Endothelial cell of umbilical vein (primary cell): ENCODE measurements around the gene SLAMF8. TPM values are rescaled to one million over a fixed set of nuclear protein-coding genes. Genes with fewer than 3 reads are reported as not detected.

ENCODE experiments used
- BruUV-seq: library from RNA; stranded (reverse); fragments of 400-500 nt; replicated peaks from 2 replicates; lab custom pipeline; 2021; lab: Mats Ljungman, UMichigan
- CTCF ChIA-PET: fragments of 300-600, 350-600 bp; sonication (Branson Sonifier 250); formaldehyde crosslinking; loops from one replicate; lab custom pipeline; 2021; ENCODE audit warnings: antibody characterized with exemption, inconsistent platforms; lab: Charles Lee
- POLR2A ChIA-PET: fragments of 300-600, 350-600 bp; sonication (Branson Sonifier 250); formaldehyde crosslinking; loops from one replicate; lab custom pipeline; 2021; ENCODE audit warnings: antibody characterized with exemption, inconsistent platforms; lab: Charles Lee
- DNase-seq: peaks from one replicate; pipeline ENCODE4 v3.0.0-alpha.2; 2011; ENCODE audit warnings: low read depth, low spot score
- FAIRE-seq: peaks from 2 replicates; lab custom pipeline; 2011; peaks lifted over from hg19 to GRCh38; lab: Jason Lieb, UNC
- H2AFZ ChIP-seq: 2 replicates; pipeline ENCODE4 v1.6.0; 2012; ENCODE audit warnings: low read depth, low read length, control low read depth, inconsistent platforms
- H3K27ac ChIP-seq: 2 replicates; pipeline ENCODE4 v1.5.1; 2011; ENCODE audit warnings: low read depth, mild to moderate bottlenecking, control low read depth, low read length, moderate library complexity; ENCODE audit not compliant: insufficient read depth
- H3K27me3 ChIP-seq, 2 experiments: 2 replicates each; pipeline versions ENCODE4 v1.6.0 to v1.6.1; 2011; ENCODE audit warnings: low read length in 2 of 2, mixed read lengths in 1 of 2; ENCODE audit not compliant: control insufficient read depth in 2 of 2, insufficient read depth in 2 of 2
- H3K36me3 ChIP-seq, 2 experiments: 2 replicates in 1 of 2; 3 replicates in 1 of 2; pipeline ENCODE4 v1.5.1; 2011; ENCODE audit warnings: low read length in 2 of 2, mild to moderate bottlenecking in 1 of 2, moderate library complexity in 1 of 2; ENCODE audit not compliant: control insufficient read depth in 2 of 2, insufficient read depth in 2 of 2; ENCODE audit errors: extremely low read depth in 1 of 2
- H3K4me1 ChIP-seq: 3 replicates; pipeline ENCODE4 v1.5.1; 2011; ENCODE audit warnings: mild to moderate bottlenecking, low read length; ENCODE audit not compliant: control insufficient read depth, insufficient read depth; ENCODE audit errors: extremely low read depth
- H3K4me2 ChIP-seq: 2 replicates; pipeline ENCODE4 v1.6.1; 2011; ENCODE audit warnings: low read length, control low read depth, mixed read lengths; ENCODE audit not compliant: insufficient read depth
- H3K4me3 ChIP-seq, 3 experiments: fragments of 200-600 bp in 1 of 3; sonication (generic), shearing (Covaris generic) in 1 of 3; replicated peaks in 1 of 3; 2 replicates each; pipeline ENCODE4 v1.5.1; 2011 to 2016; ENCODE audit warnings: control low read depth in 3 of 3, low read length in 3 of 3, mild to moderate bottlenecking in 2 of 3, inconsistent platforms in 1 of 3, low read depth in 1 of 3, moderate library complexity in 1 of 3; ENCODE audit not compliant: insufficient read depth in 1 of 3
- H3K79me2 ChIP-seq: 2 replicates; pipeline ENCODE4 v1.6.0; 2012; ENCODE audit warnings: low read length, inconsistent platforms; ENCODE audit not compliant: control insufficient read depth, insufficient read depth
- H3K9ac ChIP-seq: replicated peaks from 2 replicates; pipeline ENCODE3; 2011; ENCODE audit warnings: low read length, control low read depth; ENCODE audit not compliant: insufficient read depth; ENCODE audit errors: extremely low read depth
- H3K9me1 ChIP-seq: replicated peaks from 3 replicates; pipeline ENCODE4 v1.6.0; 2011; ENCODE audit warnings: mild to moderate bottlenecking, low read length; ENCODE audit not compliant: control insufficient read depth, insufficient read depth; ENCODE audit errors: extremely low read depth
- H3K9me3 ChIP-seq: replicated peaks from 2 replicates; pipeline ENCODE4 v1.5.1; 2012; ENCODE audit warnings: low read length, inconsistent platforms; ENCODE audit not compliant: control insufficient read depth, insufficient read depth
- H4K20me1 ChIP-seq: replicated peaks from 2 replicates; pipeline ENCODE3; 2011; ENCODE audit warnings: mild to moderate bottlenecking, low read length; ENCODE audit not compliant: control insufficient read depth, insufficient read depth; ENCODE audit errors: extremely low read depth
- EZH2 ChIP-seq: IDR thresholded peaks from 2 replicates; pipeline ENCODE4 v1.6.1; 2012; ENCODE audit warnings: borderline replicate concordance, low read depth, mild to moderate bottlenecking, moderate library complexity, low read length, inconsistent platforms; ENCODE audit not compliant: severe bottlenecking
- FOS ChIP-seq: IDR thresholded peaks from 2 replicates; pipeline ENCODE4 v1.6.1; 2011; ENCODE audit warnings: mild to moderate bottlenecking, low read length, moderate library complexity, borderline replicate concordance; ENCODE audit not compliant: insufficient read depth
- GATA2 ChIP-seq: IDR thresholded peaks from 2 replicates; pipeline ENCODE4 v1.7.0; 2011; ENCODE audit warnings: low read depth, mild to moderate bottlenecking, moderate library complexity, mixed read lengths, low read length; ENCODE audit not compliant: insufficient read length, insufficient read depth
- JUN ChIP-seq: IDR thresholded peaks from 2 replicates; pipeline ENCODE4 v1.6.1; 2011; ENCODE audit warnings: borderline replicate concordance, low read depth; ENCODE audit not compliant: insufficient read length, insufficient read depth
- MAX ChIP-seq: IDR thresholded peaks from 2 replicates; pipeline ENCODE4 v1.6.1; 2011; ENCODE audit not compliant: insufficient read depth, insufficient read length
- MYC ChIP-seq: IDR thresholded peaks from one replicate; pipeline ENCODE4 v1.6.1; 2011; ENCODE audit warnings: mild to moderate bottlenecking, low read depth, low read length
- POLR2A ChIP-seq: IDR thresholded peaks from 2 replicates; pipeline ENCODE4 v1.6.1; 2012; ENCODE audit warnings: low read depth, mild to moderate bottlenecking, control low read depth, low read length
- POLR2AphosphoS5 ChIP-seq: IDR thresholded peaks from 2 replicates; pipeline ENCODE4 v1.6.1; 2012; ENCODE audit warnings: low read depth, mild to moderate bottlenecking, control low read depth, low read length, moderate library complexity; ENCODE audit not compliant: insufficient read depth
- dilution Hi-C: fragments of 300-500 bp; cut with MboI; formaldehyde crosslinking; loops from one replicate; pipeline ENCODE4 v1.15.0; 2019; ENCODE audit warnings: low sequenced_read_pairs; ENCODE audit not compliant: extremely low pct_ligation_motif_present
- intact Hi-C: fragments of 100-400 bp; cut with micrococcal nuclease; formaldehyde crosslinking; loops from one replicate; pipeline ENCODE4 v1.10.0; 2022
- polyA plus RNA-seq, 4 experiments: library from polyadenylated mRNA; depleted of rRNA in 3 of 4; stranded (reverse) in 3 of 4; unstranded in 1 of 4; fragments of >200 nt; gene quantifications; 2 replicates each; pipeline versions ENCODE4 v1.2.1 to v1.2.3, GENCODE V29; 2011 to 2012; ENCODE audit warnings: missing spikeins in 1 of 4
- total RNA-seq: library from RNA; stranded (reverse); gene quantifications from 2 replicates; pipeline ENCODE4 v1.2.3, GENCODE V29; 2021
- TF ChIP-seq, protein P1 (sequence below), 2 donors: IDR thresholded peaks; 1 replicate in 1 of 2; 2 replicates in 1 of 2; pipeline ENCODE4 v1.5.1; 2011; ENCODE audit warnings: low read length in 2 of 2, mild to moderate bottlenecking in 2 of 2, moderate library complexity in 2 of 2, control low read depth in 1 of 2, inconsistent platforms in 1 of 2, low read depth in 1 of 2; ENCODE audit not compliant: insufficient read depth in 1 of 2; ENCODE audit errors: extremely low read depth in 1 of 2

Gene SLAMF8
- total and polyA plus RNA-seq, 2 donors (not counting 3 experiments of a cell fraction or from before 2014, with no cell fraction given), result not detected

DNA sequence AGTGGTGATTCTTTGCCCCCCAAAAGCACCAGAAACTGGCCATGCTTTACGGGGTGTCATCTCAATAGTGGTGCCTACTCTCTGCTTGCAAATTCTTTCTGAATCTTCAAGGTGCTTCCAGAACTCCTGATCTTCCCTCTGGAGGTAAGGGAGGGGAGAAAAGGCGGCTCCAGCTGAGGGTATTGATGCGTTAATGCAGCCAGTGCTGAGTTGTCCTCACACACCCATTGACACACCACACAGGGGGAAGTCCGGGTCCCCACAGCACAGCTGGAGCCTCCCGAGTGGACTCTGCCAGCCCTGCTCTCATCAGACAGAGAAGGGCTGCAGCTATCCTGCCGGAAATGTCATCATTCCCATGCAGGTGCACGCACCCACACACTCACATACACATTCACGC, 34.5 kb downstream of the SLAMF8 start:
- FAIRE-seq (no peak), DNase-seq (no peak)
- Histone ChIP-seq H3K36me3 (no peaks in the 10 kb centered on the region), H3K79me2 (no peaks in the 10 kb centered on the region), H4K20me1 (no peaks in the 10 kb centered on the region), H3K9ac (no peak overlapping the region), H3K4me2 (no peak overlapping the region), H3K27me3 (no peaks in the 10 kb centered on the region), H3K9me1 (no peaks in the 10 kb centered on the region), H2AFZ (no peak overlapping the region), H3K4me1 (no peaks in the 10 kb centered on the region), H3K27ac (no peak overlapping the region), H3K4me3 (no peak overlapping the region), H3K9me3 (no peaks in the 10 kb centered on the region)
- intact Hi-C loops (no loop called here), dilution Hi-C loops (no loop called here)
- ChIA-PET POLR2A (no interaction called here), CTCF (no interaction called here)
- BruUV-seq, result no TSS peak
- TF ChIP-seq JUN, result no peak
- no peak for TF ChIP-seq FOS
- TF ChIP-seq MYC, result no peak
- TF ChIP-seq, protein P1, sequence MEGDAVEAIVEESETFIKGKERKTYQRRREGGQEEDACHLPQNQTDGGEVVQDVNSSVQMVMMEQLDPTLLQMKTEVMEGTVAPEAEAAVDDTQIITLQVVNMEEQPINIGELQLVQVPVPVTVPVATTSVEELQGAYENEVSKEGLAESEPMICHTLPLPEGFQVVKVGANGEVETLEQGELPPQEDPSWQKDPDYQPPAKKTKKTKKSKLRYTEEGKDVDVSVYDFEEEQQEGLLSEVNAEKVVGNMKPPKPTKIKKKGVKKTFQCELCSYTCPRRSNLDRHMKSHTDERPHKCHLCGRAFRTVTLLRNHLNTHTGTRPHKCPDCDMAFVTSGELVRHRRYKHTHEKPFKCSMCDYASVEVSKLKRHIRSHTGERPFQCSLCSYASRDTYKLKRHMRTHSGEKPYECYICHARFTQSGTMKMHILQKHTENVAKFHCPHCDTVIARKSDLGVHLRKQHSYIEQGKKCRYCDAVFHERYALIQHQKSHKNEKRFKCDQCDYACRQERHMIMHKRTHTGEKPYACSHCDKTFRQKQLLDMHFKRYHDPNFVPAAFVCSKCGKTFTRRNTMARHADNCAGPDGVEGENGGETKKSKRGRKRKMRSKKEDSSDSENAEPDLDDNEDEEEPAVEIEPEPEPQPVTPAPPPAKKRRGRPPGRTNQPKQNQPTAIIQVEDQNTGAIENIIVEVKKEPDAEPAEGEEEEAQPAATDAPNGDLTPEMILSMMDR (IDR thresholded peaks at IDR 0.05; ENCODE audit: extremely low read depth in 1 of 2, insufficient read depth in 1 of 2, low read depth in 1 of 2, low read length in 2 of 2), result no peak
- no peak for TF ChIP-seq GATA2
- TF ChIP-seq EZH2, result no peak
- TF ChIP-seq POLR2AphosphoS5, result no peak
- no peak for TF ChIP-seq MAX
- no peak for TF ChIP-seq POLR2A
